Neuronal stem cell (in vitro differentiated cells): ENCODE data around the gene SUGCT.

ENCODE experiments used
- DNase-seq: peaks from one replicate; pipeline ENCODE4 v3.0.0-alpha.2; 2013; ENCODE audit warnings: low spot score
- H2AFZ ChIP-seq: one replicate; pipeline ENCODE4 v1.6.1; 2013; ENCODE audit warnings: mild to moderate bottlenecking, low read length, inconsistent platforms
- H2AK5ac ChIP-seq: 2 replicates; pipeline ENCODE4 v1.6.1; 2013; ENCODE audit warnings: low read depth, mild to moderate bottlenecking, inconsistent platforms, low read length, moderate library complexity, mixed read lengths
- H2BK120ac ChIP-seq: 2 replicates; pipeline ENCODE4 v1.6.1; 2013; ENCODE audit warnings: low read depth, mild to moderate bottlenecking, inconsistent platforms, low read length, moderate library complexity, mixed read lengths
- H2BK12ac ChIP-seq: one replicate; pipeline ENCODE4 v1.6.1; 2013; ENCODE audit warnings: low read length, inconsistent platforms
- H2BK15ac ChIP-seq: 2 replicates; pipeline ENCODE4 v1.6.1; 2013; ENCODE audit warnings: mild to moderate bottlenecking, low read length, inconsistent platforms, mixed read lengths
- H2BK5ac ChIP-seq: one replicate; pipeline ENCODE4 v1.6.1; 2013; ENCODE audit warnings: inconsistent platforms, mild to moderate bottlenecking, low read length, moderate library complexity
- H3K14ac ChIP-seq: one replicate; pipeline ENCODE4 v1.6.1; 2013; ENCODE audit warnings: low read length, inconsistent platforms
- H3K18ac ChIP-seq: 2 replicates; pipeline ENCODE4 v1.6.1; 2013; ENCODE audit warnings: low read length, inconsistent platforms
- H3K23ac ChIP-seq: 2 replicates; pipeline ENCODE4 v1.6.1; 2013; ENCODE audit warnings: low read depth, mild to moderate bottlenecking, mixed read lengths, low read length, inconsistent platforms; ENCODE audit not compliant: poor library complexity
- H3K27ac ChIP-seq: replicated peaks from 3 replicates; pipeline ENCODE4 v1.5.1; 2013; ENCODE audit warnings: low read length, inconsistent platforms
- H3K27me3 ChIP-seq, 3 experiments: 2 replicates each; pipeline ENCODE4 v1.6.1; 2013; ENCODE audit warnings: low read length in 3 of 3, mild to moderate bottlenecking in 2 of 3, inconsistent platforms in 1 of 3, low read depth in 1 of 3, mixed read lengths in 1 of 3, moderate library complexity in 1 of 3; ENCODE audit not compliant: control insufficient read depth in 3 of 3, insufficient read depth in 3 of 3
- H3K36me3 ChIP-seq, 2 donors: replicated peaks in 1 of 2; 2 replicates each; pipeline ENCODE4 v1.6.1; 2013; ENCODE audit warnings: low read length in 2 of 2; ENCODE audit not compliant: control insufficient read depth in 2 of 2, insufficient read depth in 2 of 2
- H3K4ac ChIP-seq: 2 replicates; pipeline ENCODE4 v1.6.1; 2013; ENCODE audit warnings: inconsistent platforms, mild to moderate bottlenecking, low read length, moderate library complexity
- H3K4me1 ChIP-seq, 2 donors: 1 replicate in 1 of 2; 2 replicates in 1 of 2; pipeline ENCODE4 v1.6.1; 2013; ENCODE audit warnings: low read length in 2 of 2, low read depth in 1 of 2; ENCODE audit not compliant: control insufficient read depth in 2 of 2, insufficient read depth in 1 of 2
- H3K4me2 ChIP-seq: one replicate; pipeline ENCODE4 v1.6.1; 2013; ENCODE audit warnings: mild to moderate bottlenecking, low read length, inconsistent platforms; ENCODE audit not compliant: insufficient read depth, poor library complexity, severe bottlenecking
- H3K4me3 ChIP-seq, 2 donors: 2 replicates each; pipeline ENCODE4 v1.5.1; 2013; ENCODE audit warnings: low read length in 2 of 2, mild to moderate bottlenecking in 2 of 2, inconsistent platforms in 1 of 2, moderate library complexity in 1 of 2
- H3K79me1 ChIP-seq: one replicate; pipeline ENCODE4 v1.6.1; 2013; ENCODE audit warnings: low read depth, mild to moderate bottlenecking, inconsistent platforms, low read length, moderate library complexity
- H3K9ac ChIP-seq: one replicate; pipeline ENCODE4 v1.6.1; 2013; ENCODE audit warnings: mild to moderate bottlenecking, low read depth, low read length, inconsistent platforms; ENCODE audit not compliant: poor library complexity
- H3K9me3 ChIP-seq, 2 donors: replicated peaks in 1 of 2; 2 replicates each; pipeline versions ENCODE3 to v1.6.1; 2013; ENCODE audit warnings: low read length in 2 of 2, mild to moderate bottlenecking in 2 of 2, inconsistent platforms in 1 of 2, low read depth in 1 of 2, mixed read lengths in 1 of 2, moderate library complexity in 1 of 2; ENCODE audit not compliant: control insufficient read depth in 2 of 2, insufficient read depth in 1 of 2
- H4K8ac ChIP-seq: one replicate; pipeline ENCODE4 v1.6.1; 2013; ENCODE audit warnings: low read depth, mild to moderate bottlenecking, inconsistent platforms, low read length, moderate library complexity
- H4K91ac ChIP-seq: one replicate; pipeline ENCODE4 v1.6.1; 2013; ENCODE audit warnings: low read length, low read depth, mild to moderate bottlenecking, inconsistent platforms; ENCODE audit not compliant: poor library complexity
- WGBS, 2 donors: extraction: QIAGEN DNeasy Blood & Tissue Kit; methylation state at CpG; one replicate each; pipeline ENCODE4 v1.1.7; 2013; ENCODE audit warnings: missing lambda C conversion rate in 2 of 2, mixed read lengths in 1 of 2; ENCODE audit not compliant: insufficient read length in 2 of 2, insufficient replicate concordance in 1 of 2; ENCODE audit errors: extremely low coverage in 2 of 2; 5-methylcytosine and 5-hydroxymethylcytosine counted together

Gene SUGCT

GRCh38 chr7:40544221-40544723 is 409.5 kb downstream of the SUGCT start:
- no CpG with 5 or more reads among the region's 6 CpGs for WGBS, 2 donors
- no peak overlapping the region for H3K27ac ChIP-seq

GRCh38 chr7:40544871-40545303 is 410.1 kb downstream of the SUGCT start:
- Histone ChIP-seq H3K9me3 (no peaks in the 10 kb centered on the region), H4K8ac (no peak overlapping the region), H3K36me3 (no peaks in the 10 kb centered on the region), H3K14ac (no peak overlapping the region), H3K27me3 (no peaks in the 10 kb centered on the region), H3K4me2 (no peak overlapping the region), H2BK15ac (no peak overlapping the region), H2BK120ac (no peak overlapping the region), H3K27ac (no peak overlapping the region), H3K79me1 (no peaks in the 10 kb centered on the region), H2BK5ac (no peak overlapping the region), H3K23ac (no peak overlapping the region), H2AK5ac (no peak overlapping the region), H3K4me3 (no peak overlapping the region), H3K4ac (no peak overlapping the region), H3K18ac (no peak overlapping the region), H2AFZ (no peak overlapping the region), H3K9ac (no peak overlapping the region), H3K4me1 (peaks cover 0 to 3% of the 10 kb centered on the region in 2 donors), H2BK12ac (no peak overlapping the region), H4K91ac (no peak overlapping the region)
- no peak for DNase-seq
- WGBS, 2 donors, result no CpG with 5 or more reads among the region's 1 CpG

More at GRCh38 chr7:40544221-40544723, 409.5 kb downstream of the SUGCT start:
- Histone ChIP-seq H2BK5ac (no peak overlapping the region), H3K4me2 (no peak overlapping the region), H2BK120ac (no peak overlapping the region), H4K91ac (no peak overlapping the region), H3K18ac (no peak overlapping the region), H2AFZ (no peak overlapping the region), H3K4me1 (peaks cover 0 to 3% of the 10 kb centered on the region in 2 donors), H2BK15ac (no peak overlapping the region), H3K23ac (no peak overlapping the region), H2AK5ac (no peak overlapping the region), H3K9me3 (no peaks in the 10 kb centered on the region), H3K14ac (no peak overlapping the region), H3K79me1 (no peaks in the 10 kb centered on the region), H3K36me3 (no peaks in the 10 kb centered on the region), H4K8ac (no peak overlapping the region), H3K9ac (no peak overlapping the region), H3K4me3 (no peak overlapping the region), H3K27me3 (no peaks in the 10 kb centered on the region), H3K4ac (no peak overlapping the region), H2BK12ac (no peak overlapping the region)
- no peak for DNase-seq

- Histone ChIP-seq H2BK5ac (no peak overlapping the region), H3K23ac (no peak overlapping the region), H2AK5ac (no peak overlapping the region), H3K27me3 (no peaks in the 10 kb centered on the region), H3K27ac (no peak overlapping the region), H2BK15ac (no peak overlapping the region), H3K4ac (no peak overlapping the region), H4K8ac (no peak overlapping the region), H3K4me3 (no peak overlapping the region), H4K91ac (no peak overlapping the region), H3K36me3 (no peaks in the 10 kb centered on the region), H2BK12ac (no peak overlapping the region), H3K18ac (no peak overlapping the region), H3K4me2 (no peak overlapping the region), H3K4me1 (peaks cover 0 to 3% of the 10 kb centered on the region in 2 donors), H2AFZ (no peak overlapping the region), H2BK120ac (no peak overlapping the region), H3K9ac (no peak overlapping the region), H3K14ac (no peak overlapping the region), H3K9me3 (no peaks in the 10 kb centered on the region), H3K79me1 (no peaks in the 10 kb centered on the region)
- DNase-seq, result no peak
Measured at GRCh38 chr7:40545739-40546138, 410.9 kb downstream of the SUGCT start.

GRCh38 chr7:40546616-40547501 is 412.1 kb downstream of the SUGCT start:
- Histone ChIP-seq H3K4me2 (no peak overlapping the region), H3K9ac (no peak overlapping the region), H2BK120ac (no peak overlapping the region), H3K79me1 (no peaks in the 10 kb centered on the region), H3K4me3 (no peak overlapping the region), H3K27ac (no peak overlapping the region), H4K8ac (no peak overlapping the region), H2AFZ (no peak overlapping the region), H2BK15ac (no peak overlapping the region), H2AK5ac (no peak overlapping the region), H3K36me3 (no peaks in the 10 kb centered on the region), H2BK12ac (no peak overlapping the region), H2BK5ac (no peak overlapping the region), H3K23ac (no peak overlapping the region), H3K9me3 (no peaks in the 10 kb centered on the region), H3K27me3 (no peaks in the 10 kb centered on the region), H4K91ac (no peak overlapping the region), H3K4me1 (peaks cover 0 to 6% of the 10 kb centered on the region in 2 donors), H3K14ac (no peak overlapping the region), H3K4ac (no peak overlapping the region), H3K18ac (no peak overlapping the region)
- no CpG with 5 or more reads among the region's 6 CpGs for WGBS, 2 donors
- DNase-seq, result no peak
